MCF 10A (cell line): Measurements from ENCODE around the gene AZIN2. TPM values are rescaled to one million over a fixed set of nuclear protein-coding genes. Genes with fewer than 3 reads are reported as not detected.
A peak's percentile ranks its signal among the peaks of the same experiment; 100 is the strongest.

Source experiments
- Bru-seq: library from RNA; stranded (reverse); fragments of 400-500 nt; gene quantifications from one replicate; lab custom pipeline; 2021; lab: Mats Ljungman, UMichigan
- BruChase-seq, 2 experiments: library from RNA; stranded (reverse); fragments of 400-500 nt; gene quantifications; one replicate each; lab custom pipeline; 2021; lab: Mats Ljungman, UMichigan
- BruUV-seq: library from RNA; stranded (reverse); fragments of 400-500 nt; replicated peaks from 2 replicates; lab custom pipeline; 2021; lab: Mats Ljungman, UMichigan
- CTCF ChIA-PET: fragments of 300-600 bp; sonication (Branson Sonifier 250); formaldehyde crosslinking; extraction: SDS; loops from one replicate; lab custom pipeline; 2021; ENCODE audit warnings: antibody characterized with exemption, inconsistent platforms; lab: Yijun Ruan, JAX
- POLR2A ChIA-PET: fragments of 300-600, 350-650 bp; sonication (Branson Sonifier 250); formaldehyde crosslinking; extraction: SDS; loops from one replicate; lab custom pipeline; 2020; ENCODE audit warnings: antibody characterized with exemption, inconsistent platforms; lab: Yijun Ruan, JAX
- DNase-seq: peaks from one replicate; pipeline ENCODE4 v3.0.0-alpha.2; 2018; ENCODE audit not compliant: unreplicated experiment
- H3K27ac Mint-ChIP-seq: one replicate; pipeline ENCODE4 v1.8.0; 2022; ENCODE audit warnings: mild to moderate bottlenecking, low read depth, mixed read lengths; ENCODE audit not compliant: unreplicated experiment
- H3K27me3 Mint-ChIP-seq: one replicate; pipeline ENCODE4 v1.8.0; 2022; ENCODE audit warnings: mixed read lengths; ENCODE audit not compliant: insufficient read depth, unreplicated experiment
- H3K36me3 Mint-ChIP-seq: one replicate; pipeline ENCODE4 v1.8.0; 2022; ENCODE audit warnings: mild to moderate bottlenecking, moderate library complexity, mixed read lengths; ENCODE audit not compliant: insufficient read depth, unreplicated experiment
- H3K4me1 Mint-ChIP-seq: one replicate; pipeline ENCODE4 v1.8.0; 2022; ENCODE audit warnings: mixed read lengths; ENCODE audit not compliant: insufficient read depth, unreplicated experiment
- H3K4me3 Mint-ChIP-seq: one replicate; pipeline ENCODE4 v1.8.0; 2022; ENCODE audit warnings: mild to moderate bottlenecking, moderate library complexity, mixed read lengths; ENCODE audit not compliant: unreplicated experiment
- H3K9me3 Mint-ChIP-seq: one replicate; pipeline ENCODE4 v1.8.0; 2022; ENCODE audit warnings: mixed read lengths; ENCODE audit not compliant: unreplicated experiment
- intact Hi-C: fragments of 100-400 bp; cut with micrococcal nuclease; formaldehyde crosslinking; loops from 2 replicates; pipeline ENCODE4 v1.14.1; 2022
- long read RNA-seq: library from polyadenylated mRNA; stranded (forward); transcript quantifications from one replicate; pipeline ENCODE4 v2.0.0, GENCODE V29; 2022
- total RNA-seq: library from RNA; stranded (reverse); gene quantifications from 2 replicates; pipeline ENCODE4 v1.2.3, GENCODE V29; 2022
- TF ChIP-seq, protein P1 (sequence below): fragments of 200-600 bp; IDR thresholded peaks from one replicate; pipeline ENCODE4 v1.8.0; 2022; ENCODE audit warnings: antibody characterized with exemption, mild to moderate bottlenecking; ENCODE audit not compliant: unreplicated experiment

AZIN2 gene
- 1.6 and 4.3 TPM in 2 replicates for total RNA-seq
- percentile 45 among the genes with signal in this experiment for Bru-seq, nascent RNA
- percentile 41 among the genes with signal in this experiment for BruChase-seq, experiment 1, labeled RNA remaining after a 6-hour chase
- percentile 47 among the genes with signal in this experiment for BruChase-seq, experiment 2, labeled RNA remaining after a 2-hour chase
- long read RNA-seq, partial matches to known transcripts = 1 of 6 reads
- long read RNA-seq, other reads (novel, unspliced or antisense) = 5 of 6 reads

DNA sequence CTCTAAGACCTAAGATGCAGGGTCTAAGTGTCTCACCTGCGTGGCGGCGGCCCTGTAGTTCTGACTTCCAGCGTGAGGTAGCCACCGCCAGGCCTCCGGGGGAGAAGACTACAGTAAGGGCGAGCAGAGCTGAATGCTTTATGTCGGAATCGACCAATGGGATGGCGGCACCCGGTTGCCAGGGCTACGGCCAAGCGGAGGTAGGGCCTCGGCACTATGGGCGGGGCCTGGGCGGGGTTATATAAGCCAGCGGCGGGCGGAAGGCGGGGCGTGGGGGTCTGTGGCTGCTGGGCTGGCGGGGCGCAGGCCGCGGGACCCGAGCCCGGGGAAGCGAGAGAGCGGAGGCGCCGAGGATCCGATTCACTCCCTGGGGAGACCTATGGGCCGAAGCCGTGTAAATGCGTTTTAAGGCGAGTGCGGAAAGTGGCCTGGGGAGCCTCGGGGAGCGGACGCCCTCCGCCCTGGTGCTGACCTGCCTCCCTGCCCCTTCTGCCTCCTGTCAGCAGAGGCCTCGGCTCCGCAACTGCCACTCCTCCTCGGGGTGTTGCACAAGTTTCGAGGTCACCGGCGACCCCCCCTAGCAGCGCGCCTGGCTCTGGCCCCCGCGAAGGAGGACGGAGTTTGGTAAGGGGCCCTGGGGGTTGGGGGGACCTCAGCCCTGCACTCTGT lies at the start of gene AZIN2:
AZIN2 (plus strand) TSS at position 269 of the 669 bp plus-strand sequence. CDS start 1,097 bp downstream, outside the sequence.
- CTCF ChIA-PET = interaction anchor here (0.6 to 3.4 kb wide), 10 partner anchors 12 to 676 kb away, joined by 3 to 12 read pairs (median 3); no protein-coding TSS in a partner anchor
- Mint-ChIP-seq H3K4me3 (peak within 1 kb of the TSS; percentile 75), H3K27me3 (no peaks in the 10 kb centered on the region), H3K9me3 (no peaks in the 10 kb centered on the region), H3K36me3 (no peaks in the 10 kb centered on the region), H3K4me1 (peaks cover 20% of the 10 kb centered on the region), H3K27ac (peak within 1 kb of the TSS; percentile 59)
- POLR2A ChIA-PET = interaction anchor here (0.6 to 2.9 kb wide), 17 partner anchors 13 to 206 kb away, joined by 3 to 18 read pairs (median 4); no protein-coding TSS in a partner anchor
- DNase-seq = peak; percentile 94
- TF ChIP-seq, protein P1, sequence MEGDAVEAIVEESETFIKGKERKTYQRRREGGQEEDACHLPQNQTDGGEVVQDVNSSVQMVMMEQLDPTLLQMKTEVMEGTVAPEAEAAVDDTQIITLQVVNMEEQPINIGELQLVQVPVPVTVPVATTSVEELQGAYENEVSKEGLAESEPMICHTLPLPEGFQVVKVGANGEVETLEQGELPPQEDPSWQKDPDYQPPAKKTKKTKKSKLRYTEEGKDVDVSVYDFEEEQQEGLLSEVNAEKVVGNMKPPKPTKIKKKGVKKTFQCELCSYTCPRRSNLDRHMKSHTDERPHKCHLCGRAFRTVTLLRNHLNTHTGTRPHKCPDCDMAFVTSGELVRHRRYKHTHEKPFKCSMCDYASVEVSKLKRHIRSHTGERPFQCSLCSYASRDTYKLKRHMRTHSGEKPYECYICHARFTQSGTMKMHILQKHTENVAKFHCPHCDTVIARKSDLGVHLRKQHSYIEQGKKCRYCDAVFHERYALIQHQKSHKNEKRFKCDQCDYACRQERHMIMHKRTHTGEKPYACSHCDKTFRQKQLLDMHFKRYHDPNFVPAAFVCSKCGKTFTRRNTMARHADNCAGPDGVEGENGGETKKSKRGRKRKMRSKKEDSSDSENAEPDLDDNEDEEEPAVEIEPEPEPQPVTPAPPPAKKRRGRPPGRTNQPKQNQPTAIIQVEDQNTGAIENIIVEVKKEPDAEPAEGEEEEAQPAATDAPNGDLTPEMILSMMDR = no peak
- TSS peak; percentile 63 for BruUV-seq
- intact Hi-C loops = loop anchor here (5.0 to 10.0 kb wide), 4 partner anchors 44 to 676 kb away; partner anchors contain the start of gene AK2

DNA sequence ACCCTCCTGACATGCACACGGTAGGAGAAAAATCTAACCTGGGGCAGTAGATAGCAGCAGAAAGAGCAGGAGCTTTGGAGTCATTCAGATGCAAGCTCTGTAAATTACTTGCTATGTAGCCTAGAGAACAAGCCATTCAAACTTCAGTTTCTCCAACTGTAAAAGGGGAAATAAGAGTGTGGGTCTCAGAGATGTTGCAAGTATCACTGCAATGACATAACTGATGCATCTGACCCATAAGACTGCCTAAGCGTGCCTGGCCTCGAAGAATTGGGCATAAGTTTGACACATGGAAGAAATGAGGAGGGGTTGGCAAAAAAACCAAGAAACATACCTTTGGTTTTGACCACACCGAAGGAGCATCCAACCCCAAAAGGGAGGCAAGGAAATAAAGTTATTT lies 49.4 kb upstream of the AZIN2 start:
- ChIA-PET CTCF (interaction anchor here (0.6 to 3.5 kb wide), 9 partner anchors 9 to 97 kb away, joined by 3 to 17 read pairs (median 3); no protein-coding TSS in a partner anchor), POLR2A (interaction anchor here (0.9 to 2.4 kb wide), 9 partner anchors 16 to 98 kb away, joined by 3 to 8 read pairs (median 6); partner anchors contain the start of genes AZIN2 and RNF19B)
- intact Hi-C loops = no loop called here
- H3K4me3 Mint-ChIP-seq = no peak overlapping the region
- H3K9me3 Mint-ChIP-seq = no peaks in the 10 kb centered on the region
- peaks cover 46% of the 10 kb centered on the region for H3K4me1 Mint-ChIP-seq
- peak overlapping the region; percentile 24 for H3K27ac Mint-ChIP-seq
- H3K36me3 Mint-ChIP-seq = peaks cover 49% of the 10 kb centered on the region
- no peaks in the 10 kb centered on the region for H3K27me3 Mint-ChIP-seq
- TF ChIP-seq, protein P1 = no peak
- no TSS peak for BruUV-seq
- no peak for DNase-seq

DNA sequence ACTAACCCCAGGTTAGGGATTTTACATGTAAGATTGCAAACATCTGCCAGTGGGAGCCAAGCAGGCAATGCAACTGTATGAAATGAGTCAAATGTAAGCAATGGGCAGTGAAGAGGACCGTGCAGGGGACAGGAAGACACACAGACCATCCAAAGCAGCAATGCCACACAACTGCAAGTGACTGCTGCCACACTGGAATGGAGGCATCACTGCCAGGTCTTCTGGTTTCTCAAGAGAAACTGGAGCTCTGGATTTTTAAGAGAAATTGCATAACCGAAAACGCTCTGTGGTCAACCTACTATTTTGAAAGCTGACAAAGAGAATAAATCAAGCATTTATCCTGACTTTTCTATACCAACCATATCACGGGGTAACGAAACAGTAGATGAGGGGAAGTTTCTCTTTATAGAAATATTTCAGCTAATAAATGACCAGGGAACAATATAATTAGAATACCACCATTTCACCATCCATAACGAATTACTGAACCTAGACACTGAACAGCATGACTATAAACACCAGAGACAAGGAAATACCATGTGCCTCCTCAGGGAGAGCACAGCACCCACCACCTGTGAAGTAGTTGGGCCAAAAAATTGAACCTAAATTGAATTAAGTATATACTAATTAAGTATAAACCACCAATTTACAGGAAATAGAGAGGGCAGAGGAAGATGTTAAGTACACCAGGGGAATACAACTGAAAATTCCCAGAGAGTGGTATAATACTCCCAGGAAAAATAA lies 48.7 kb upstream of the AZIN2 start:
- TF ChIP-seq, protein P1 = no peak
- Mint-ChIP-seq H3K27me3 (no peaks in the 10 kb centered on the region), H3K27ac (peak overlapping the region; percentile 73), H3K4me3 (no peak overlapping the region), H3K4me1 (peaks cover 52% of the 10 kb centered on the region), H3K9me3 (no peaks in the 10 kb centered on the region), H3K36me3 (peaks cover 49% of the 10 kb centered on the region)
- CTCF ChIA-PET = interaction anchor here (1.0 to 3.5 kb wide), 3 partner anchors 23 to 63 kb away, joined by 3 to 17 read pairs (median 3); no protein-coding TSS in a partner anchor
- intact Hi-C loops = no loop called here
- POLR2A ChIA-PET = interaction anchor here (0.9 to 4.8 kb wide), 4 partner anchors 19 to 70 kb away, joined by 3 to 31 read pairs (median 5); partner anchors contain the start of gene RNF19B
- no TSS peak for BruUV-seq
- DNase-seq = peak; percentile 59
